Uterus (tissue), 2 donors: ENCODE data around the gene CALCB.
"Not testable (repeated sequence)": the region's sequence is repeated elsewhere in the genome, so short reads cannot be mapped to it uniquely, and the experiment has no call there.

Source experiments
- CTCF ChIP-seq, 4 experiments: fragments of 200-600 bp in 2 of 4; fragments of 450-650 bp in 2 of 4; sonication (generic) in 2 of 4; IDR thresholded peaks; one replicate each; pipeline ENCODE4 v1.5.1; 2016 to 2019; ENCODE audit warnings: antibody characterized with exemption in 4 of 4, mild to moderate bottlenecking in 2 of 4, moderate library complexity in 1 of 4
- POLR2A ChIP-seq, 2 donors: fragments of 450-650 bp; IDR thresholded peaks; one replicate each; pipeline ENCODE4 v1.6.1; 2016; ENCODE audit warnings: antibody characterized with exemption in 2 of 2, mild to moderate bottlenecking in 1 of 2, moderate library complexity in 1 of 2

DNA sequence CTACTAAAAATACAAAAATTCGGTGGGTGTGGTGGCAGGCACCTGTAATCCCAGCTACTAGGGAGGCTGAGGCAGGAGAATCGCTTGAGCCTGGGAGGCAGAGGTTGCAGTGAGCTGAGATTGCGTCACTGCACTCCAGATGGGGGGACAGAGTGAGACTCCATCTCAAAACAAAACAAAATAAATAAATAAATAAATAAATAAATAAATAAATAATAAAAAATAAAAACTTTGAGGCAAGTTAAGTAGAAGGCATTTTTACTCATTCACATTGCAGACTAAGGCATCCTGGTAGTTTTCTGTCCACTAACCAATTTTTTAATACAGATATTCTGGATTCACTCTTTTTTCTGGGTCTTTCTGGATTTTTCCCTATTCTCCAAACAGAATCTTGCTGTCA is 26.7 kb upstream of the CALCB start:
- not testable (repeated sequence) for TF ChIP-seq CTCF, POLR2A (IDR thresholded peaks at IDR 0.05)
